Activated CD8-positive, alpha-beta T cell treated with anti-CD3 and anti-CD28 coated beads for 36 hours (primary cell): Measurements from ENCODE around the gene NKX2-4. TPM values are rescaled to one million over a fixed set of nuclear protein-coding genes. Genes with fewer than 3 reads are reported as not detected.

Source experiments
- ATAC-seq: fragments of 200-7000 bp; cut with Tn5 transposase; one replicate; pipeline ENCODE4 v1.10.0; 2021; ENCODE audit warnings: mild to moderate bottlenecking, moderate library complexity
- CTCF ChIA-PET: fragments of 350-600 bp; sonication (Branson Sonifier 250); formaldehyde crosslinking; loops from one replicate; lab custom pipeline; 2021; ENCODE audit warnings: antibody characterized with exemption; lab: Charles Lee
- POLR2A ChIA-PET: fragments of 350-600 bp; sonication (Branson Sonifier 250); formaldehyde crosslinking; loops from one replicate; lab custom pipeline; 2021; ENCODE audit warnings: antibody characterized with exemption; lab: Charles Lee
- DNase-seq: peaks from one replicate; pipeline ENCODE4 v3.0.0-alpha.2; 2020
- H3K27ac Mint-ChIP-seq: one replicate; pipeline ENCODE4 v1.8.0; 2021; ENCODE audit warnings: mild to moderate bottlenecking, mixed read lengths
- H3K27me3 Mint-ChIP-seq: one replicate; pipeline ENCODE4 v1.8.0; 2021; ENCODE audit warnings: mixed read lengths
- H3K36me3 Mint-ChIP-seq: one replicate; pipeline ENCODE4 v1.8.0; 2021; ENCODE audit warnings: low read depth, mixed read lengths
- H3K4me1 Mint-ChIP-seq: one replicate; pipeline ENCODE4 v1.8.0; 2021; ENCODE audit warnings: low read depth, mixed read lengths
- H3K4me3 Mint-ChIP-seq: one replicate; pipeline ENCODE4 v1.8.0; 2021; ENCODE audit warnings: mild to moderate bottlenecking, moderate library complexity, mixed read lengths
- H3K9me3 Mint-ChIP-seq: one replicate; pipeline ENCODE4 v1.8.0; 2021; ENCODE audit warnings: mixed read lengths
- intact Hi-C: fragments of 100-400 bp; cut with micrococcal nuclease; formaldehyde crosslinking; loops from one replicate; pipeline ENCODE4 v1.10.0; 2022
- total RNA-seq, 2 experiments: library from RNA; stranded (reverse); gene quantifications; one replicate each; pipeline ENCODE4 v1.2.3, GENCODE V29; 2021
- TF ChIP-seq, protein P1 (sequence below): fragments of 200-600 bp; IDR thresholded peaks from one replicate; pipeline ENCODE4 v1.8.0; 2022; ENCODE audit warnings: antibody characterized with exemption, mild to moderate bottlenecking

NKX2-4 gene
- total RNA-seq, 2 experiments from 2014 or later = not detected

DNA sequence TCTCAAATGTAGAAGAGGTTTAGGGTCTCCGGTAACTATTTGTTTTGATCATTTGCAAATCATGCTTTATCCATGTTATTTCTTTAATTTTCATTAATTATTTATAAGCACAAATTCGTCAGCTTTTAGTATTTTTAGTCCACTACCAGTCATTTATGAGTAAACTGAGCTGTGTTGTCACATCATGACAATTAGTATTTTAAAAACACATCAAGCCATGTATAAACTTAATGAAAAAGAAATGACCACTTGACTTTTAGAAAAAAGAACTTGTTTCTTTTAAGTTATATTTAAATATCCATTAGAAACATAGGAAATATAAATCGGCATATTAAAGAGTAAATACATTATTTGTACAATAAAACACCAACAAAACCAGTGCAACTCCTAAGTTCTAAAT lies 2.8 kb downstream of the NKX2-4 start:
- Mint-ChIP-seq H3K36me3 (peaks cover 19% of the 10 kb centered on the region), H3K27ac (no peak overlapping the region), H3K9me3 (peaks cover 6% of the 10 kb centered on the region), H3K4me3 (no peak overlapping the region), H3K4me1 (peaks cover 18% of the 10 kb centered on the region), H3K27me3 (peaks cover 61% of the 10 kb centered on the region)
- ChIA-PET CTCF (interaction anchor here (0.9 to 1.7 kb wide), 3 partner anchors 70 to 158 kb away, joined by 3 to 7 read pairs (median 5); no protein-coding TSS in a partner anchor), POLR2A (no interaction called here)
- TF ChIP-seq, protein P1, sequence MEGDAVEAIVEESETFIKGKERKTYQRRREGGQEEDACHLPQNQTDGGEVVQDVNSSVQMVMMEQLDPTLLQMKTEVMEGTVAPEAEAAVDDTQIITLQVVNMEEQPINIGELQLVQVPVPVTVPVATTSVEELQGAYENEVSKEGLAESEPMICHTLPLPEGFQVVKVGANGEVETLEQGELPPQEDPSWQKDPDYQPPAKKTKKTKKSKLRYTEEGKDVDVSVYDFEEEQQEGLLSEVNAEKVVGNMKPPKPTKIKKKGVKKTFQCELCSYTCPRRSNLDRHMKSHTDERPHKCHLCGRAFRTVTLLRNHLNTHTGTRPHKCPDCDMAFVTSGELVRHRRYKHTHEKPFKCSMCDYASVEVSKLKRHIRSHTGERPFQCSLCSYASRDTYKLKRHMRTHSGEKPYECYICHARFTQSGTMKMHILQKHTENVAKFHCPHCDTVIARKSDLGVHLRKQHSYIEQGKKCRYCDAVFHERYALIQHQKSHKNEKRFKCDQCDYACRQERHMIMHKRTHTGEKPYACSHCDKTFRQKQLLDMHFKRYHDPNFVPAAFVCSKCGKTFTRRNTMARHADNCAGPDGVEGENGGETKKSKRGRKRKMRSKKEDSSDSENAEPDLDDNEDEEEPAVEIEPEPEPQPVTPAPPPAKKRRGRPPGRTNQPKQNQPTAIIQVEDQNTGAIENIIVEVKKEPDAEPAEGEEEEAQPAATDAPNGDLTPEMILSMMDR = no peak
- no peak for ATAC-seq
- DNase-seq = no peak
- intact Hi-C loops = no loop called here

DNA sequence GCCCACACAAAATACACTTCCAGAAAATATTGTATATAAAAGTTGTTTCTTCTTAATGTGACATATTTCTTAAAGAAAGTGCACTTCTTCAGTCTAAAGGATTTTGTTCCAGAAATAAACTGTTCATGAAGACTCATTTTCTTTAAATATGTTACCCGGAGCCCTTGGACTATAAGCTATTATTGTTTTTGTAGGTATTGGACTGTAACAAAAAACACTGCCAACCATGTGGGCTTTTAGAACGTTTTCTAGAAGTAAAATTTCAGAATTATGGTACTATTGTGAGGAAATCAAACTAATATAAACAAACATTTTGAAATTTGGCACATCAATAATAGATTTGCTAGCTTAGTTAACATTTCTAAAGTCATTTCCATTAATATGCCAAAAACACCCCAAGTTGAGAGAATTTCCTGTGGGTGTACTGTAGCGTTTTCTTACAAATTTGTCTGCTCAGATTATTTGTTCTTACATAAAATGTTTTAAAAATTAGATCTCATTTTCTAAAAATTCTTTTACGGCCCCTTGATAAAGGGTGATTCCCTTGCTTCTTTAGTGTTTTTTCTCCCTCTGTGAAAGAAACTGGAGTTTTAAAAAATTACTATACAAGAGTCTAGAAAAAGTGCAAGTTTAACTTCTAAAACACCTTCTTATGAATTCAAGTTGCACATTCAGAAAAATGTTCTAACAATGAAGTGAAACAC lies 3.4 kb downstream of the NKX2-4 start:
- Mint-ChIP-seq H3K27ac (no peak overlapping the region), H3K4me1 (peaks cover 18% of the 10 kb centered on the region), H3K4me3 (no peak overlapping the region), H3K27me3 (peaks cover 55% of the 10 kb centered on the region), H3K36me3 (peaks cover 19% of the 10 kb centered on the region), H3K9me3 (peaks cover 4% of the 10 kb centered on the region)
- ChIA-PET CTCF (interaction anchor here (0.9 to 1.7 kb wide), 3 partner anchors 8 to 158 kb away, joined by 3 to 5 read pairs (median 3); no protein-coding TSS in a partner anchor), POLR2A (no interaction called here)
- TF ChIP-seq, protein P1 = no peak
- intact Hi-C loops = no loop called here
- ATAC-seq (no peak), DNase-seq (no peak)

DNA sequence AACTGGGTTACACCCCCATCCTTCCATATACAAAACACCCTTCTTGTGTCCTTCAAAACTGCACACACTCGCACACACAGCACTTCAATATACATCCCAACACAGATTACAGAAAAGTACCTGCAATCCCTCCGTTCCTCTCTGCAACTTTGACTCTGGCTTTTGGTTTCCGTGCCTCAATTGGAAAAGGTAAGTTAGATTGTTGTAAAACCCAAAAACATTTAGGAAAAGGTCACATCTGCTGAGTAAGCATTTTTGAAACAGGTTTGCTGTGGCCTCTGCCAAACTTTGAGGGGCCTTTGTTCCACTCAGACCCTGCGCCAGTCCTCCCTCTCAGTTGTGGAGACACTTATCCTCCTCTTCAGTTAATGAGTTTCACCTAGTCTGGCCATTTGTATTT lies 4.2 kb downstream of the NKX2-4 start:
- H3K4me1 Mint-ChIP-seq = peaks cover 18% of the 10 kb centered on the region
- intact Hi-C loops = no loop called here
- peaks cover 17% of the 10 kb centered on the region for H3K36me3 Mint-ChIP-seq
- POLR2A ChIA-PET = no interaction called here
- peaks cover 4% of the 10 kb centered on the region for H3K9me3 Mint-ChIP-seq
- TF ChIP-seq, protein P1 = no peak
- H3K27ac Mint-ChIP-seq = no peak overlapping the region
- no peak overlapping the region for H3K4me3 Mint-ChIP-seq
- CTCF ChIA-PET = interaction anchor here (1.0 to 1.7 kb wide), 2 partner anchors 9 to 157 kb away, joined by 3 to 5 read pairs; no protein-coding TSS in a partner anchor
- H3K27me3 Mint-ChIP-seq = peaks cover 47% of the 10 kb centered on the region
- DNase-seq = no peak
- ATAC-seq = no peak

DNA sequence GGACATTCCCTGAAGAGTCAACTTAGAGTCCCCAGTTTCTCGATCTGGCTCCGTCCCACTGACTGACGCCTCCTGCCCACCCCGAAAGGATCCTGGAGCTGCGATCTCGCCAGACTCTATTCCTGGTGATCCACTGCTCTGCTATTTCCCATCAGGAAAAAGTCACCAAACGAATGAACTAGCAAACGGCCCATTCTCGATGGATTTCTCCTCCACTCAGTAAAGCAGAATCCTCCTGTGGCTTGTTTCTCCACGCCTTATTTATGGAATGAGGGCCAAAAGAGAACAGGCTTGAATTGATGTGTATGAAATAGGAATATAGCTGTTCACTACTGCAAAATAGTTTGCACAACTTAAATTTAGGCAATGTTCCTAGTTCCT lies 5.4 kb downstream of the NKX2-4 start:
- TF ChIP-seq, protein P1 = no peak
- H3K4me1 Mint-ChIP-seq = peaks cover 16% of the 10 kb centered on the region
- intact Hi-C loops = no loop called here
- CTCF ChIA-PET = interaction anchor here (3.0 kb wide), 1 partner anchor 113 kb away, joined by 8 read pairs; no protein-coding TSS in a partner anchor
- POLR2A ChIA-PET = interaction anchor here (0.5 kb wide), 1 partner anchor 165 kb away, joined by 3 read pairs; no protein-coding TSS in a partner anchor
- H3K36me3 Mint-ChIP-seq = peaks cover 21% of the 10 kb centered on the region
- ATAC-seq = no peak
- H3K27ac Mint-ChIP-seq = no peak overlapping the region
- H3K9me3 Mint-ChIP-seq = peaks cover 4% of the 10 kb centered on the region
- peaks cover 39% of the 10 kb centered on the region for H3K27me3 Mint-ChIP-seq
- no peak for DNase-seq
- no peak overlapping the region for H3K4me3 Mint-ChIP-seq
